NCI-H2196 treated with DMSO at 0.1 percent for 48 hours (cell line): ENCODE results near the gene SPTBN1.
A peak's percentile ranks its signal among the peaks of the same experiment; 100 is the strongest.

Experiments
- DNase-seq: peaks from one replicate; lab custom pipeline; 2025; ENCODE audit not compliant: unreplicated experiment; lab: John Stamatoyannopoulos, UW

The SPTBN1 gene

DNA sequence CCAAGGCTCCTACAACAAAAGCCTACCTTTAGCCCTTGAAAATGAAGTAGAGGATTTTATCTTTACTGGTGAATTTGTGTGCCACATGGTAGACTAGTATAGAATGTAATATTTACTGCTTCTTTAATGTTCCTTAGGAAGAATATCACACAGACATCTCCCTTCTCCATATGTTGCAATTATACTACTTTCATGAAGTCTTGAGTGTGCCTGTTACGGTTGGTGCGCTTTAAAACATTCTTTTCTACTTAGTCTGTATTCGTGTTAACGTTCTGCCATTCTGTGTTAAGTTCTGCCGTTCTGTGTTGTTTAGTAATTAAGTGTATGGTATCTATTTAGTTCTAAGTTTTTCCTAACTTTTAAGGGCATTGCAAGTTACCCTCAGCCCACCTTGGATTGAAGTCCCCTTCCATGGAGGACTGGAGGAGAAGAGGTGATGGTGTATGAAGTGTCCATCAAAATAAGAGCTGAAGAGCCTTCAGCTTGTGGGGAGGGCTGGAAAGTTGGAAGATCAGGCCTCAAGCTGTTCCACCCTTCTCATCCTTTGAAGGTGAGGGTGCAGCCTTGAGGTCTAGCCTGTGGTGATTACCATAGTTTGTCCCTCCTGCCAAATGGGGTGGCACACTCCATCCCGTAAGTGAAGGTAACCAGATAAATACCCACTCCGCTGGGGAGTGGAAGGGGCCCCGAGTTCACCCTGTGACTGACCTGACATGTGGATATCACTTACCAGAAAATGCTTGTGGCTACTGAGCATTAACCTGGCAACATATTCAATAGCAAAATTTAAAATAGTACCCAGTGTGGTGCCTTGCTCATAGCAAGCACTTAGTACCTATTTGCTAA is 131.3 kb downstream of the SPTBN1 start:
- DNase-seq: no peak

DNA sequence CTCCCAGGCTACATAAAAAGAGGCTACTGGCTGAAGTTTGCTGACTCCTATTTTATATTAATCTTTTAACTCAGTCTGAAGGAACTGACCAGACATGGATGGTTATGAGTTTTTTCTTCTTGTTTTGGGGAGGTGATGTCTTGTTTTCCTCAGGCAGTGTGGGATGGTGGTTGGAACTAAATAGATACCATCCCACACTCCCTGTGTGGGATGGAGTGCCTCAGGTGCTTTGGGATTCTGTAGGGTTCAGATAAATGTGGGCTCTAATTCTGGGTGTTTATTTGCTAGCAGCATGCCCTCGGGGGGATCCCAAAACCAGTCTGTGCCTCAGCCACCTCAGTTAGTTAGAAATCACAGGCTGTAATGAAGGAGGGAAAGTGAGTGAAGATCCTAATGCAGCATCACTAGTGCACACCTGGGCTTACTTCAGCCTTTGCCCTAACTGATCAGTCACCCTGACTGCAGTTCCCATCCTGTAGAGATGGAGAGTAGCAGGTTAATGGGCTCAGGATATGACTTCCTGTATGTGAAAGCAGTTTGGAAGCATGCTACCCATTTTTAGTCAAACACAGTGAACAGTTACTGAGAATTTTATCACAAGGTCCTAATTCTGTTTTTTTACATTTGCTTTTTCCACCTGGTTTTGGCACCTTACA is 132.2 kb downstream of the SPTBN1 start:
- no peak for DNase-seq

DNA sequence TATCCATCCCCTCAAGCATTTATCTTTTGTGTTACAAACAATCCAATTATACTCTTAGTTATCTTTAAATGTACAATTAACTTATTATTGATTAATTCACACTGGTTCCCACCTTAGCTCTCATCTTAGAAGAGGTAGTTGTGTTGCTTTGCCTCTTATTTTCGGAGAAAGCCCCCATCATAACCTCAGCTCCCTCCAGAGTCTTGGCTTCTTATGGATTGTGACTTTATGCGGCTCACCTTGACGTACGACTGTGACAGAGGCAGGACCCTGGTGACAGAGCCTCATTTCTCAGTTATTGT is 132.9 kb downstream of the SPTBN1 start:
- DNase-seq: no peak

DNA sequence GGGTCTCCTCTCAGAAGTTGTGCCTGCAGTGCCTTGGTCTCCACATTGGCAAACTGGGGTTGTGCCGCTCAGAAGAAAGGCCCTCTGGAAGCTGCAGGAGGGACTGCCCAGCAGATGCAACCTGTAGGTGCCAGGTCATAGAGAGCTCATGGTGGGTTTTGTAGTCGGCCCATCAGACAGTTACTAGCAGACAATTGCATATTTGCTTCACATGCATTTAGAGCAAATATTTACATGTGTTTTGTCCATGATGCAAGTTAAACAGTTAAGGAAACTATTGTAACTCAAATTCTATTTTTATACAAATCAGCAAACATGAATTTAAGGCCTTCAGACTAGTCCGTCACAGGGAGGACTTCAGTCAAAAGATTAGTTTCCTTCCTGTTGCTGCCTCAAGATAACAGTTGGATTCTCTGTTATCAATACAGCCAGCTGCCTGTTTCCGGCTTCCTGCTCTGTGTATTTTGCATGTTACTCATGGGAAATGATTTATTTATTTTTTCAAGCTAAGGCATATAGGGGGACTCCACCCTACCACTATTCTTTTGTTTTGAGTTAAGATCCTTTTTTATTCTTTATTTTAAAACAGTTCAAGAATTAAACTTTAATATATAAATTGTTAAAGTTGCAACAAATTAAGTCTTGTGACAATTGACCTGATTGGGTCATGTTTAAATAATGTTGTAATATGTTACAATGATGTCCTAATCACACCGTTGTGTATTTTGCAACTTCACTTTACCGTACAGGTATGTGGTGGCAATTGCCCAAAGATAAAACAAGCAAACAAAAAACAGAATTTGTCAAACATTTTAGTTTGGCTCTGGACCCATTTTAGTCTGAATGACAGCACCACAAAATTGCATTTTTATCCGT is 133.5 kb downstream of the SPTBN1 start:
- no peak for DNase-seq

DNA sequence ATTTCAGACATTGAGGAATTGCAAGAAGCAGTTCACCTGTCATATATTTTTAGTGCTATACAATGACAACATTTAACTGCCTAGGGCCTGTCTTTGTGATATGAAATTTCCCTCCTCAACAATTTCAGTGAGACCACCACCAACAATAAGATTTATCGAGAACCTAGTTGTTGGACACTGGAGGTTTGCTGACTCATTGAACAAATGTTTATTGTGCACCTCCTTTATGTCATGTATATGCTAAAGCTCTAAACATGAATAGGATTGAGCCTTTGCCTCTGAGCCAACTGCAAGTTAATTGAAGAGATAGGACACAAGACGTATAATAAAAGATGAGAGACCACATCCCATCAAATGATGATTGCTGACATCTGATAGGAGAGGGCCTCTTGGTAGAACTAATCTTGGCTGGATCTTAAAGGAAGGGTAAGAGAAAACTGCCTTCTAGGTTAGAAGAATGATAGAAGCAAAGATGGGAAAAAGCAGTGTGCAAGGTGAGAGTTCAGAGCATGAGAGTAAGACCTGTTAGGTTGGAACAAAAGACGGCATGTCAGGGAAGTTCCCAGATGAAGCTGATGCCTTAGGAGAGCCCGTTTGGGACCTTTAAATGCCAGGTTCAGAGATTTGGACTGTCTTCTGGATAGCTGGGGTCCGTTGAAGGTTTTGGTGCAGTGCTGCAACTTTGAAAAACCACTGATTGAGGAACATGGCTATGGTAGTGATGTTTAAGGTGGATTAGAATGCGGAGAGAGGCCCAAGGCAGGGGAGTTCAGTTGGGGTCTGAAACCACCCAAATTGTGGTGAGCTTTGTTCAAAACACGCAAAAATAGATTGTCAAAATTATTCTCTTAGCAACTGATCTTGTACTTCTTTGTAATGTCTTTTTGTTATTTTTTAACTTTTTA is 134.3 kb downstream of the SPTBN1 start:
- DNase-seq: no peak

DNA sequence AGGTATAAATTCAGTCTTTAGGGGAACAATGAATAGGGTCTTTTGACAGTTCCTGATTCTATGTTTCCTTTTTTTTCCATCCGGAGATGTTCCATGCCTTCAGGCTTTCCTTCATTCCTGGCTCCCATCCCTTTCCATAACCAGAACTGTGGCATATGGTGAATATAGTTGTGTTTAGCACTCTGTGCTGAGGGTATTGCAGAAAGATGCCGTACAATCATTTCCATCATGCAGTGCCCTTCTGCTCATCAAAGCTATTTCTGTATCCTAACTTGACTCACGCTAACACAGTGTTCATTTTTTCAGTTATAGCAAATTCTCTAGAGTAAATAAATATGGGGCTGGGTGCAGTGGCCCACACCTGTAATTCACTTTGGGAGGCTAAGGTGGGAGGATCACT is 135.4 kb downstream of the SPTBN1 start:
- no peak for DNase-seq

DNA sequence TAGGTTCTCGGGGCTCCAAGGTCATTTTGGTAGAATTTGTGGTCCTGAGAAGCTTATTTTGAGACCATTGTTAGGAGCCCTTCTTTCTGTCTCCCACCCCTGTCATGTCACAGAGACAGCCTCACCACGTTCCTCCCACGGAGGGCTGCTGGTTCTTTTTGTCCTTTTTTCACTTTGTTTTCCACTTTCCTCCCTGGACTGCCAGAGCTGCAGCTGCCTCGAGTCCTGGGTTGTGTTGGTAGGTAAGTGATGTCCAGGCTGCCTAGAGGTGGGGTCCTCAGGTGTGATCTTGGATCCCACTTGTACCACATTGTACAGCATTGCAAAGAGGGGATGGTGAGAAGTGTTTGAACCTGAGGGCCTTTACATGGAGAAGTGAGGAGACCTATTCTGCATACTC is 137.1 kb downstream of the SPTBN1 start:
- no peak for DNase-seq

DNA sequence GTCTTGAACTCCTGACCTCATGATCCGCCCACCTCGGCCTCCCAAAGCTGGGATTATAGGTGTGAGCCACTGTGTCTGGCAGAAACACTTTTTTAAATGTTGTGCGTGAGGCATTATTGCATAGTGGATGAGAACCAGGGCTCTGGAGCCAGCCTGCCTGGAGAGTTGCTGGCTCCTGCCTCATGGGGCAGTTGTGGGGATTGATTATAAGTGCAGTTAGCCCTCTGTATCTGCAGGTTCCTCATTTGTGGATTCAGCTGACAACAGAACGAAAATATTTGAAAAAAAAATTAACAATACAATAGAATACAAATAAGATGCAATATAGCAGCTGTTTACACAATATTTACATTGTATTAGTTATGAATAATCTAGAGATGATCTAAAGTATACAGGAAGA is 137.9 kb downstream of the SPTBN1 start:
- no peak for DNase-seq

DNA sequence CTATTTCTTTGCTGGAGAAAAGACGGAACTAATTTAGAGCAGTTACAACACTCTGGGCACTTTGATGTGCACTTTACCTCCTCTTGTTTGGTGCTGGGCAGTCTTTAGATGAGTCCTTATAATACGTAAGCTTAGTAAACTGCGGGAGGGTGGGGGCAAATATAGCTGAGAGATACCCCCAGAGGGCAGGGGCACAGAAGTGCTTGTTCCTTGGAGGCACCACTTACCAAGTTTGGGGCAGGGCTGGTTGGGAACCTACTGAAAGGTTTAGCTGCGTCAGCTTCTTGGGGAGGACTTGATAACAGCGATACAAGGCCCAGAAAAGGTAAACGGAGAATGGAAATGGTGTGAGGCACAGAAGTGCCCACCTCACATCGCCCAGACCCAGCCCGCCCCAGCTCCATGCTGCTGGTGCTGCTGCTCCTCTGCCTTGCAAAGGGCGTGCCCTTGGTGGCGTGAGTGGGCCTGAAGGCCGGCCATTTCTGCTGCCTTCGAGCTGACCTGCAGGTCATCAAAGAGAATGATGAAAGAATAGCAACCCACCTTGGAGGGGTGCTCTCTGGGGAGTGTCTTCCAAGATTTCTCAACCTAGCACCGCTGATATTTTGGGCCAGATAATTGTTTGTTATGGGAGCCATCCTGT is 139.2 kb downstream of the SPTBN1 start:
- DNase-seq: no peak

DNA sequence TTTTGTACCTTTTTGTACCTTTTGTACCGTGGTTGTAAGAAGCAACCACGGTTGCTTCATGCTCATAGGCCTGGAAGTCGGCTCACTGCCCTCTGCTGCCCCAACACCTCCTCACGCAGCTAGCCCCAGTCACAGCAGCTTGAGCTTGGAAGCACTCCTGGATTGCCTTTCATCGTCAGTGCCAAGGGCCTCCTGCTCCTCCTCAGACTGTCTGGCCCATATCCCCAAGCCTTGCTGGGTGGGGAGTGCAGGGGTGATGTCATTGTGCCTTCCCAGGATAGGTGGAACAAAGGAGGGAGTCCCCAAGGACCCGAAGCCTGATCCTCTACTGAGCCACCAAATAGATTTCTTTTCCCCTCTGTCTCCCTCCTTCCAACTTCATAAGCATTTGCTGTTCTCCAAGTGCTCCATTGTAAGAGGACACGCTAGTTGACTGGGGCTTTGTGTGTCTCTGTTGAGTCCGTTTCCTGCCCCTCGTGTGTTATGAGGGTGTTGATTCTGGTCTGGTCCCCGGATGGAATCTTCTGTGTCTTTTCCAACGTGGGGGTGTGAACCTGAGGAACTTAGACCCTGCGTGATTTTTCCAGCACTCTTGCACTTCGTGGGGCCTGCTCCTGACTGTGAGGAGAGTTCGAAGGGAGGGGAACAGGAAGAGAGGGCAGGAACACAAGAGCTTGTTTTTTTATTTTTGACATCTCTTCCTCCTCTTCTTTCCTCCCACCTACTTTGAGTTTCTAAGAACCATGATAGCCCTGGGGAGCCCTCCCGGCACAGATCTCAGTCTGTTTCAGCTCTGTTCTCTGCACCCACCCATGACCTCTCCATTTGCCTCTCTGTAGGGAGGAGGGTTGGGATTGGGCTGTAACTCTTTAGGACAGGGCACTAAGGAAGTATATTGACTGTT is 140.1 kb downstream of the SPTBN1 start:
- DNase-seq: no peak

DNA sequence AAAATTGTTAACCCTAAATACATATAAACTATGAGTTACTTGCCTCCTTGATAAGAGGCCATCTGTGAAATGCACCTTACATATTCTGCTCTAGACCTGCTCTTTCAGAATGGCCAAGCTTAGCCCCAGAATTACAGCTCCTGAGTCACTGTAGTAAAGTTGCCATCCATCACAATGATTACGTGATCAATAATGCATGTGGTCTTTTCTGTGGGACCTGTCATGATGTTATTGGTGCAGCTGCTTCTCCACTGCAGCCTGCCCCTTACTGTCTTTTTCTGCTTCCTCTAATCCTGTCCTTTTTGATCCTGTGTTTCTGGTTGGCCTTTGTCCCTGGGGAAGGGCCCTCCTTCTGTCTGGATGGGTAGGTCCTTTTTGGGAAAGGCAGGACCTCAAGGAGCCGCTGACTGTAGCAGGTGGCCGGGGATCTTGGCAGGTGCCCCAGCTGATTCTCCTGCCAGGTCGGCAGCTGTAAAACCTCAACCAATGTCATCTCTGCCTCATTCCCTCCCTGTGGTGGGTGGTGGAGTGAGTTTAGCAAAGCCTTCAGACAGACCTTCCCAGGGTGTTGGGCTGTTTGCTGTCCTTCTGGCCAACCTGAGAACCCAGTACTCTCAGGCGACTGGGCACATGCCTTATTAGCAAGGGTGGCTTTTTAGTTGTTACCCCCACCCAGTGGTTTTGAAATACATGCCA is 141.2 kb downstream of the SPTBN1 start:
- DNase-seq: peak; percentile 38

DNA sequence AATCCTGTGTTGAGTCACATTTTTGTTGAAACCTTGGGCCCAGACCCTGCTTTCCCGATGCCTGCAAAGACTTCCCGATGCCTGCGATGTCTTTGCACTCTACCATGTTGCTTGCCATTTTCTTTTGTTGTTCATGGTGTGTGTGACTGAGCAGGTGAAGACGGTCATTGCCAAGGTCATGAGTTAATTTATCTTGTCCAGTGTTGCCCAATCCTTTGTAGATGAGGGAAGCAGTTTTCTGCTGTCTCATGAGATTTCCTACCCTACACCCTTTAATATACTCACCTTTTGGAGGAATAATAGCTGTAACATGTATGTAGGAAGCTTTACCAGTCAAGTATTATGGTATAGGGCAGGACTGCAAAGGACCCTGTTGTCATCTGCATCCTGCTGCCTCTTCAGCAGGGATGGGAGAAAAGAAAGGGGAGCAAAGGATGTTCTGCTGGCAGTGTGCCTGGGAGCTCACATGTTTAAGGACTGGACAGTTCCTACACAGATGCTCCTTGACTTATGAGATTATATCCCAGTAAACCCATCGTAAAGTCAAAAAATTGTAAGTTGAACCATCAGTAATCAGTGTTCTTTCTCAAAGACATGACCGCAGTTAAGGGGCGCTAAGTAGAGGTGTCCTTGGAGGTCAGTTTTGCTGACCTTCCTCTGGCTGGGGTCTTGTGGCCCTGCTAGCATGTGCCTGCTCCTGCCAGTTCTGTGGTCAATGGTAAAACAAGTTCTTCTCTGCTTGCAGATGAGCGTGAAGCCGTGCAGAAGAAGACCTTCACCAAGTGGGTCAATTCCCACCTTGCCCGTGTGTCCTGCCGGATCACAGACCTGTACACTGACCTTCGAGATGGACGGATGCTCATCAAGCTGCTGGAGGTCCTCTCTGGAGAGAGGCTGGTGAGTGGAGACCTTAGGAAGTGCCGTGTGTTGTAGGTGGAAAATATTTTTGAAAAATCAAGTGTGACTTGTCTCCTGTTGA is 142.5 kb downstream of the SPTBN1 start:
- no peak for DNase-seq

DNA sequence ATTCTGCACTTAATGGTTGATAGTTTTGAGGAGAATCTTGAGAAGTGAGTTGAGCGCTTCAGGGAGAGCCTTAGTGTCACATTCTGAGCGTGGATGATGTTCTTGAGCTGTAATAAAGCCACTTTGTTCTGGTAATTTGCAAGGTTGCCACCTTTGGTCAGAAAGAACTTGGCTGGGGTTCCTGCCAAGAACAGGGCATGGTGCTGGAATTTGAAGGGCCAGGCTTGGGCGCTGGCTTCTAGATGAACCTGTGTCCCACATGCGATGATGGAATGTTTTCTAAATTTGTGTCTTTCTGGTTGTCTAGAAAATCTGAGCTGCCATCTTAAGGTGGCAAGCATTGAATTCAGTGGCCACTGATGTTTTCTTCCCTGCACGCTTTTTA is 143.2 kb downstream of the SPTBN1 start:
- DNase-seq: no peak

DNA sequence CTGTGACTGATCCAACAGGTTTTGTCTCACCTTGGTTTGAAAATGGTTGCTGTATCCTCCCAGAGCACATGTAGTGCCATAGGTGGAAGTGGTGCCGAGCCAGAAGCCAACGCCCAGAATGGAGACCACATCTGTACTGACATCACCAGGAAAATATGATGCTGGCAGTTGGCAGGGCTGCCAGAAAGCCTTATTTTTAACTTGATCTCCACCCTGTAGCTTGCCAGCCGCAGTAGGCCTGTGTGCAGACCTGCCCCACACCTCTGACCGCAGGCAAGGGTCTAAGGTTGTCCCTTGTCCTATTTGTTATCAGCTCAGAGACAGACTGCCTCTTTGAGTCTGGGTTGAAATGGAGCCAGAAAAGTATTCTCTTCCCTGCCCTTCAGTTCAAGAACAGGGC is 143.8 kb downstream of the SPTBN1 start:
- no peak for DNase-seq

DNA sequence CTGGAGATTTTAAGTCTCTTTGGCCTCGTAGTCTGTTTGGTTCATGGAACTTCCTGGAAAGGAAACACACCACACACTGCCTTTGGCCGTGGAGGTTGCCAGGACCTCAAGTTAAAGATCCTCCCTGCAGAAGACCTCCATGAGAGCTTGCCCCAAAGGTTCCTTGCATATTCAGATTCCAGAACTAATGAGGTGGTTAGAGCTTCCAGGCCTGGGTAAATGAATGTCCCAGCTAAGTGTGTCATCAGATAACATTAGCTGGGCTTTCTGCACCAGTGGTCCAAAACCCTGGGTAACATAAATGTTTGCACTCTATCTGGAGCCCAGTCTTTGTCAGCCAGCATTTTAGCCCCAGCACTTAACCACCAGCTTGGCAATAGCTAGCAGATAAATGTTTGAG is 145.2 kb downstream of the SPTBN1 start:
- DNase-seq: no peak

DNA sequence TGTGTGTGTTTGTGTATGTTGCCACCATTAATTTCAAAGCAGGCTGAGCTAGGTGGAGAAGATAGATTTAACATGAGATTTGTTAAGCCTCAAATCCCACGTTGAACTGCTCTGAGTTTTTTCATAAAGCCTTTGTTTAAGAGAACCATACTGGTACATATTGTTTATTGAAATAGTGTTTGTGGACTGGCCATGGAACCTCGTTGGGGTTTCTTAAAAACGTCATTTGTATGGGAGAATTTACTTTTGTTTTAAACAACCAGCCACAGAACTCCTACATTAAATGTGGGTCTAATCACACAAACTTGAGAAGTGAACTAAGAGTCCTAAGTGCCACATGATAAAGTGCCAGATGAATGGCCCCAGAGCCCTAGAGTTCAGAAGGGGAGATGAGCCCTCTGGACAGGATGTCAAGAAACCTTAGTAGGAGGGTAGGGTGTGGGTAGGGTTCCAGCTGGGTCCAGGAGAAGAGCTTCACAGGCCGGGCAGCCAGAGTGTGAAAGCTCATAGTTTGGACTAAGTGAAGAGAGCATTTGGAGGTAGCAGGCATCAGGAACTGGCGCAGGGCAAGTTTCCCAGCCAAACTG is 146.7 kb downstream of the SPTBN1 start:
- no peak for DNase-seq

DNA sequence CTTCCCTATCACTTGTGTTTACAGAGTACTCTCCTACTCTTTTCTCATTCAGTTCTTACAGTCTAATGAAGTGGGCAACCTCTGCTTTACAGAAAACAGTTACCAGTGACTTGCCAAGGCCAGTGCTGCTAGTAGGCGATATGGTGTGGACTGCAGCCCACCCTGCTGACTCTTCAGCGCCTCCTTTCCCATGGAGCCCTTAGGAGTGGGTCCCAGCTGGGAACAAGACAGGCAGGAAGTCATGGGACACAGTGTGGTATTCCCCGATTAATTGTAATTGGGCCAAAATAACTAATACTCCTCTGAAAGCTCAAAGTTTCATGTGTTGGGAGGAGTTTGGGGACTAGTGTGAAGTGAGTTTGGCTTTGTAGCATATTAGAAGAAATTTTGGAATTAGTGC is 147.2 kb downstream of the SPTBN1 start:
- DNase-seq: no peak
